H9 (cell line): Measurements from ENCODE around the gene EXOC6. TPM values are rescaled to one million over a fixed set of nuclear protein-coding genes. Genes with fewer than 3 reads are reported as not detected.

ENCODE experiments used
- DNase-seq: peaks from one replicate; pipeline ENCODE4 v3.0.0-alpha.2; 2017
- H2AFZ ChIP-seq: one replicate; pipeline ENCODE4 v1.6.1; 2013; ENCODE audit warnings: mild to moderate bottlenecking, low read length, control low read depth, moderate library complexity
- H2AK5ac ChIP-seq: 2 replicates; pipeline ENCODE4 v1.6.1; 2013; ENCODE audit warnings: low read length, control low read depth, mixed read lengths; ENCODE audit not compliant: insufficient read length
- H2BK120ac ChIP-seq: one replicate; pipeline ENCODE4 v1.6.1; 2013; ENCODE audit warnings: low read depth, mild to moderate bottlenecking, low read length, control low read depth, inconsistent platforms; ENCODE audit not compliant: poor library complexity, severe bottlenecking
- H2BK12ac ChIP-seq: 2 replicates; pipeline ENCODE4 v1.6.1; 2013; ENCODE audit warnings: low read length, control low read depth, mixed read lengths, low read depth; ENCODE audit not compliant: insufficient read length
- H2BK15ac ChIP-seq: 2 replicates; pipeline ENCODE4 v1.6.1; 2013; ENCODE audit warnings: low read depth, low read length, control low read depth
- H2BK20ac ChIP-seq: one replicate; pipeline ENCODE4 v1.6.1; 2013; ENCODE audit warnings: low read depth, mild to moderate bottlenecking, low read length, control low read depth, inconsistent platforms; ENCODE audit not compliant: poor library complexity, severe bottlenecking
- H2BK5ac ChIP-seq: 2 replicates; pipeline ENCODE4 v1.6.1; 2013; ENCODE audit warnings: low read length, control low read depth, mixed read lengths; ENCODE audit not compliant: insufficient read length
- H3K14ac ChIP-seq: 2 replicates; pipeline ENCODE4 v1.6.1; 2013; ENCODE audit warnings: low read length, control low read depth; ENCODE audit not compliant: insufficient read depth
- H3K18ac ChIP-seq: 2 replicates; pipeline ENCODE4 v1.6.1; 2013; ENCODE audit warnings: low read depth, mild to moderate bottlenecking, mixed read lengths, low read length, control low read depth; ENCODE audit not compliant: insufficient read length
- H3K23ac ChIP-seq: 2 replicates; pipeline ENCODE4 v1.6.1; 2013; ENCODE audit warnings: low read length, control low read depth, mixed read lengths, low read depth; ENCODE audit not compliant: insufficient read length
- H3K23me2 ChIP-seq: 2 replicates; pipeline ENCODE4 v1.6.1; 2013; ENCODE audit warnings: low read depth, mild to moderate bottlenecking, mixed read lengths, low read length, control low read depth; ENCODE audit not compliant: insufficient read length, poor library complexity, severe bottlenecking
- H3K27ac ChIP-seq: 2 replicates; pipeline ENCODE4 v1.5.1; 2013; ENCODE audit warnings: low read length, control low read depth, mixed read lengths, low read depth; ENCODE audit not compliant: insufficient read length
- H3K27me3 ChIP-seq: 2 replicates; pipeline ENCODE4 v1.6.1; 2013; ENCODE audit warnings: low read length, control low read depth, inconsistent platforms; ENCODE audit not compliant: insufficient read depth
- H3K4ac ChIP-seq: 2 replicates; pipeline ENCODE4 v1.6.1; 2013; ENCODE audit warnings: low read depth, mild to moderate bottlenecking, control low read depth, inconsistent platforms, low read length, moderate library complexity
- H3K4me1 ChIP-seq: 2 replicates; pipeline ENCODE4 v1.6.1; 2013; ENCODE audit warnings: low read length, control low read depth, inconsistent platforms; ENCODE audit not compliant: insufficient read depth
- H3K4me2 ChIP-seq: 2 replicates; pipeline ENCODE4 v1.6.1; 2013; ENCODE audit warnings: low read length, control low read depth, mixed read lengths; ENCODE audit not compliant: insufficient read length, insufficient read depth
- H3K56ac ChIP-seq: 2 replicates; pipeline ENCODE4 v1.6.1; 2013; ENCODE audit warnings: low read depth, mild to moderate bottlenecking, mixed read lengths, low read length, control low read depth; ENCODE audit not compliant: insufficient read length
- H3K79me1 ChIP-seq: 2 replicates; pipeline ENCODE4 v1.6.1; 2013; ENCODE audit warnings: low read depth, mild to moderate bottlenecking, moderate library complexity, low read length, control low read depth, inconsistent platforms; ENCODE audit not compliant: insufficient read depth, poor library complexity, severe bottlenecking
- H3K79me2 ChIP-seq: 2 replicates; pipeline ENCODE4 v1.6.1; 2013; ENCODE audit warnings: low read length, control low read depth, inconsistent platforms; ENCODE audit not compliant: insufficient read depth
- H3K9ac ChIP-seq: 2 replicates; pipeline ENCODE4 v1.6.1; 2013; ENCODE audit warnings: low read length, control low read depth, mixed read lengths; ENCODE audit not compliant: insufficient read length; ENCODE audit errors: extremely low read depth
- H3K9me3 ChIP-seq: one replicate; pipeline ENCODE4 v1.6.1; 2013; ENCODE audit warnings: low read depth, low read length, inconsistent platforms; ENCODE audit not compliant: control insufficient read depth
- H3T11ph ChIP-seq: one replicate; pipeline ENCODE4 v1.6.1; 2013; ENCODE audit warnings: mild to moderate bottlenecking, low read length, control low read depth, inconsistent platforms
- H4K20me1 ChIP-seq: one replicate; pipeline ENCODE4 v1.6.1; 2013; ENCODE audit not compliant: control insufficient read depth, insufficient read length, insufficient read depth
- H4K5ac ChIP-seq: 2 replicates; pipeline ENCODE4 v1.6.1; 2013; ENCODE audit warnings: low read depth, mild to moderate bottlenecking, mixed read lengths, low read length, control low read depth; ENCODE audit not compliant: insufficient read length
- H4K8ac ChIP-seq: replicated peaks from 2 replicates; pipeline ENCODE4 v1.6.1; 2013; ENCODE audit warnings: low read length, control low read depth, mixed read lengths, low read depth; ENCODE audit not compliant: insufficient read length
- H4K91ac ChIP-seq: 2 replicates; pipeline ENCODE4 v1.6.1; 2013; ENCODE audit warnings: low read depth, mild to moderate bottlenecking, moderate library complexity, mixed read lengths, low read length, control low read depth; ENCODE audit not compliant: insufficient read length
- H3K27ac Mint-ChIP-seq, 3 experiments: 2 replicates in 2 of 3; 3 replicates in 1 of 3; pipeline ENCODE4 v1.8.0; 2020 to 2021; ENCODE audit warnings: mixed read lengths in 3 of 3, mild to moderate bottlenecking in 1 of 3, moderate library complexity in 1 of 3
- H3K27me3 Mint-ChIP-seq: 2 replicates; pipeline ENCODE4 v1.8.0; 2021; ENCODE audit warnings: low read depth, mild to moderate bottlenecking, moderate library complexity, mixed read lengths
- H3K36me3 Mint-ChIP-seq, 3 experiments: 2 replicates in 2 of 3; 3 replicates in 1 of 3; pipeline ENCODE4 v1.8.0; 2020 to 2021; ENCODE audit warnings: low read depth in 3 of 3, mixed read lengths in 3 of 3; ENCODE audit not compliant: insufficient read depth in 1 of 3
- H3K4me1 Mint-ChIP-seq, 2 experiments: 2 replicates each; pipeline ENCODE4 v1.8.0; 2020; ENCODE audit warnings: mixed read lengths in 2 of 2
- H3K4me3 Mint-ChIP-seq, 2 experiments: 2 replicates in 1 of 2; 3 replicates in 1 of 2; pipeline ENCODE4 v1.8.0; 2020 to 2021; ENCODE audit warnings: mild to moderate bottlenecking in 2 of 2, mixed read lengths in 2 of 2, moderate library complexity in 1 of 2
- H3K9me3 Mint-ChIP-seq, 2 experiments: 2 replicates in 1 of 2; 3 replicates in 1 of 2; pipeline ENCODE4 v1.8.0; 2020; ENCODE audit warnings: mild to moderate bottlenecking in 2 of 2, mixed read lengths in 2 of 2, moderate library complexity in 1 of 2
- WGBS: extraction: QIAGEN DNeasy Blood & Tissue Kit; methylation state at CpG from one replicate; pipeline ENCODE4 v1.1.7; 2013; ENCODE audit warnings: missing lambda C conversion rate, low lambda C conversion rate, mixed read lengths; ENCODE audit not compliant: insufficient read length; ENCODE audit errors: extremely low coverage; 5-methylcytosine and 5-hydroxymethylcytosine counted together
- total RNA-seq: library from RNA; stranded (reverse); gene quantifications from 2 replicates; pipeline ENCODE4 v1.2.1, GENCODE V29; 2021
- TF ChIP-seq, protein P1 (sequence below): fragments of 200-600 bp; sonication (generic); conservative IDR thresholded peaks from 3 replicates; pipeline ENCODE4 v1.8.0; 2021; ENCODE audit warnings: antibody characterized with exemption, mild to moderate bottlenecking

Gene EXOC6
- total RNA-seq, 1 experiment from 2014 or later = 9.0 TPM

DNA sequence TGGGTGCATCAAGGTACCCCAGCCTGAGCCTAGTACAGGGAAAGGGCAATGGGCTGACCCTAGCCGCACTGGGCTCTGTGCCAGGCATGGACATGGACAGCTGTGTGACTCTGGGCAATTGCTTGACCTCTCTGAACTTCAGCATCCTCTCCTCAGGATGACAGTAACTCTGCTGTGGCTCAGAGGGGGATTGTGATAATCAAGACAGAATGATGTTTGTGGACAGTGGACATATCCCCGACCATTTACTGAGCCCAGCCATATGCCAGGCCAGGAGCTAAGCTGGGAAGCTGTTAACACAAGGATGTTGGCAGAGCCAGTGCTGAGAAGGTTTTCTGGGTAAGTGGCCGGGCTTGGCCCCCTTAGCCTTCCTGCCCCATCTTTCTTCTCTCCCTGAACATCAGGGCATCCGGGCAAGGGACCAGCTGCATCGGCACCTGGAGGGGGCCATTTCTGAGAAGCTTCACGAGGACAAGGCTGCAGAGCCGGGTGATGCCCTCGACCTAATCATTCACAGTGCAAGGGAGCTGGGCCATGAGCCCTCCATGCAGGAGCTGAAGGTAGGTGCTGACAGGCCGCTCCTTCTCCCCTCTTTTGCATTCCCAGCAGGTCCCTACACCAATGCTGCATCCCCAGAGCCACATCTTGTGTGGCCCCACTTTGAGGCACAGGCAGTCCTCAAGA lies 215.8 kb downstream of the EXOC6 start:
- no peak overlapping the region for H2AFZ ChIP-seq
- H3K4me3 Mint-ChIP-seq = no peak overlapping the region
- H2BK12ac ChIP-seq = no peak overlapping the region
- H3K27ac Mint-ChIP-seq = no peak overlapping the region
- H2BK120ac ChIP-seq = no peak overlapping the region
- H3T11ph ChIP-seq = no peak overlapping the region
- whole genome bisulfite sequencing = no CpG with 5 or more reads among the region's 9 CpGs
- no peak overlapping the region for H4K8ac ChIP-seq
- no peak overlapping the region for H3K4ac ChIP-seq
- H3K4me1 Mint-ChIP-seq = peaks cover 29 to 55% of the 10 kb centered on the region in 2 experiments
- peaks cover 97% of the 10 kb centered on the region for H3K27me3 Mint-ChIP-seq
- no peak overlapping the region for H3K23ac ChIP-seq
- no peak overlapping the region for H4K5ac ChIP-seq
- H3K79me2 ChIP-seq = no peaks in the 10 kb centered on the region
- peaks cover 8% of the 10 kb centered on the region in 2 experiments; a peak in 4 of 5 replicates for H3K9me3 Mint-ChIP-seq
- H4K91ac ChIP-seq = no peak overlapping the region
- peaks cover 91% of the 10 kb centered on the region for H3K27me3 ChIP-seq
- no peak overlapping the region for H3K18ac ChIP-seq
- H3K4me1 ChIP-seq = no peaks in the 10 kb centered on the region
- H3K79me1 ChIP-seq = no peaks in the 10 kb centered on the region
- H3K36me3 Mint-ChIP-seq = peaks cover 2 to 10% (median 5%) of the 10 kb centered on the region in 3 experiments; a peak in 6 of 7 replicates
- H3K56ac ChIP-seq = no peak overlapping the region
- H2AK5ac ChIP-seq = no peak overlapping the region
- no peak for DNase-seq
- no peak overlapping the region for H3K9ac ChIP-seq
- TF ChIP-seq, protein P1, sequence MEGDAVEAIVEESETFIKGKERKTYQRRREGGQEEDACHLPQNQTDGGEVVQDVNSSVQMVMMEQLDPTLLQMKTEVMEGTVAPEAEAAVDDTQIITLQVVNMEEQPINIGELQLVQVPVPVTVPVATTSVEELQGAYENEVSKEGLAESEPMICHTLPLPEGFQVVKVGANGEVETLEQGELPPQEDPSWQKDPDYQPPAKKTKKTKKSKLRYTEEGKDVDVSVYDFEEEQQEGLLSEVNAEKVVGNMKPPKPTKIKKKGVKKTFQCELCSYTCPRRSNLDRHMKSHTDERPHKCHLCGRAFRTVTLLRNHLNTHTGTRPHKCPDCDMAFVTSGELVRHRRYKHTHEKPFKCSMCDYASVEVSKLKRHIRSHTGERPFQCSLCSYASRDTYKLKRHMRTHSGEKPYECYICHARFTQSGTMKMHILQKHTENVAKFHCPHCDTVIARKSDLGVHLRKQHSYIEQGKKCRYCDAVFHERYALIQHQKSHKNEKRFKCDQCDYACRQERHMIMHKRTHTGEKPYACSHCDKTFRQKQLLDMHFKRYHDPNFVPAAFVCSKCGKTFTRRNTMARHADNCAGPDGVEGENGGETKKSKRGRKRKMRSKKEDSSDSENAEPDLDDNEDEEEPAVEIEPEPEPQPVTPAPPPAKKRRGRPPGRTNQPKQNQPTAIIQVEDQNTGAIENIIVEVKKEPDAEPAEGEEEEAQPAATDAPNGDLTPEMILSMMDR = no peak
- no peak overlapping the region for H2BK15ac ChIP-seq
- H3K14ac ChIP-seq = no peak overlapping the region
- H4K20me1 ChIP-seq = no peaks in the 10 kb centered on the region
- H3K27ac ChIP-seq = no peak overlapping the region
- H2BK5ac ChIP-seq = no peak overlapping the region
- H3K23me2 ChIP-seq = peaks cover 6% of the 10 kb centered on the region
- no peak overlapping the region for H3K4me2 ChIP-seq
- H3K9me3 ChIP-seq = no peaks in the 10 kb centered on the region
- H2BK20ac ChIP-seq = no peak overlapping the region
